Right cardiac atrium (tissue), 5 donors: ENCODE measurements around the gene NPAT. TPM values are rescaled to one million over a fixed set of nuclear protein-coding genes. Genes with fewer than 3 reads are reported as not detected.

Experiments used
- ATAC-seq, 2 donors: fragments of 200-7000 bp; cut with Tn5 transposase; one replicate each; pipeline versions ENCODE4 v1.8.0 to v1.9.1; 2020; ENCODE audit warnings: moderate library complexity in 2 of 2, mild to moderate bottlenecking in 1 of 2
- DNase-seq, 3 donors: peaks; one replicate each; pipeline ENCODE4 v3.0.0-alpha.2; 2020
- H3K27ac ChIP-seq: one replicate; pipeline ENCODE4 v1.5.1; 2013; ENCODE audit warnings: mild to moderate bottlenecking, low read length, control low read depth, moderate library complexity
- H3K27me3 ChIP-seq: one replicate; pipeline ENCODE4 v1.6.1; 2013; ENCODE audit not compliant: control insufficient read depth, insufficient read depth
- H3K4me1 ChIP-seq: one replicate; pipeline ENCODE4 v1.6.1; 2013; ENCODE audit warnings: low read length; ENCODE audit not compliant: control insufficient read depth, insufficient read depth
- H3K4me3 ChIP-seq: one replicate; pipeline ENCODE4 v1.5.1; 2013; ENCODE audit warnings: low read length, control low read depth
- H3K9me3 ChIP-seq: one replicate; pipeline ENCODE4 v1.6.1; 2013; ENCODE audit warnings: low read length; ENCODE audit not compliant: control insufficient read depth
- WGBS: extraction: QIAGEN DNeasy Blood & Tissue Kit; methylation state at CpG from one replicate; pipeline ENCODE4 v1.1.7; 2013; 5-methylcytosine and 5-hydroxymethylcytosine counted together
- intact Hi-C, 4 donors: fragments of 100-400 bp; cut with DNase I; formaldehyde crosslinking; loops; one replicate each; pipeline versions ENCODE4 v1.11.0 to v1.14.0; 2022 to 2023
- polyA plus RNA-seq: library from polyadenylated mRNA; stranded (reverse); fragments of 200-250 nt; gene quantifications from one replicate; pipeline ENCODE4 v1.2.3, GENCODE V29; 2013
- total RNA-seq, 4 donors: library from RNA; stranded (reverse); fragmentation: NEBNext Ultra II Directional; extraction: Animal tissue kit (Norgen Biotek cat#: 25700); gene quantifications; one replicate each; pipeline ENCODE4 v1.2.1, GENCODE V29; 2021
- donor health status: healthy with polysubstance abuse.
- donor health status: DM: no; HTN: yes; CAD: no.
- donor health status: DM: no; HTN: no; CAD: no.
- donor health status: DM: no; HTN: yes; CAD: no; lungs with severe emphysema.
- donor health status: DM: yes; HTN: yes; CAD: no.

NPAT gene
- total and polyA plus RNA-seq, 5 donors: 2.8 to 10.3 (median 9.9) TPM

DNA sequence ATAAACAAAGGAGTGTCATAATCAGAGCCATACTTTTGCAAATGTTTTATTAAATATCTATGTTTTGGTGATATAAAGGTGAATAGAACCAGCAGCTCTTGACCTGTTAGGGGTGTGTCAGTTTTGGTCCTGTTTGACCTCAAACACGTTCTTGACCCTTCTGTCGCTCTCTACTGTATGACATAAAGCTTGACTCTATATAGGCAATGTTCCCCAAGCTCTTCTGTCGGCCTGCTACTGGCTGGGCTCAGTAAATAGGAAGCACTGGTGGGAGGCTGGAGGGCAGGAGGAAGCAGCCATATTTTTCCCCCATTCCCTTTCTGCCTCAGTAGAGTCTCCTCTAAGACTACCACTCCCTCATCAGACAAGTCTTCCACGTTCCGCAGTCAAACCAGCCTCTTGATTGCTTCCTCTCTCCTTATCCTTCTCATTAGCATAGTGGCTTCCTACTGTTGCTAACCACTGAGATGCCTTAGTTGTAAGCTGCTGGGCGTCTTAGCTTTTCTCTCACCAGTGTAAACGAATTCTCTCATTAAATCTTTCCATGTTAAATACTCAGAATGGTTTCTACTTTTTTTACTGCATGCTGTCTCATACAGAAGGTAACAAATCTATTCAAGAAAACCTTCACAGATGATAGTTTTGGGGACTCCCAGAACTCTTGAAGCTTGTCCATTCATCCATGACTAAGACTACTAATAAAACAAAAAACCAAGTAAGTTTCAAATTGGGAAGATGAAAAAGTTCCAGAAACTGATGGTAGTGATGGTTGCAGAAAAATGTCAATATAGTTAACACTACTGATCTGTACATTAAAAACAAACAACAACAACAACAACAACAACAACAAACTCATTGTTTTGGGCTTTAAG, 3.3 kb downstream of the NPAT start:
- no peak overlapping the region for H3K27ac ChIP-seq
- ATAC-seq: no peak
- no peaks in the 10 kb centered on the region for H3K4me1 ChIP-seq
- no peaks in the 10 kb centered on the region for H3K9me3 ChIP-seq
- DNase-seq: no peak
- no peak overlapping the region for H3K4me3 ChIP-seq
- H3K27me3 ChIP-seq: no peaks in the 10 kb centered on the region
- 78% methylated on average over 7 of the region's 7 CpGs for WGBS
- intact Hi-C loops: no loop called here

DNA sequence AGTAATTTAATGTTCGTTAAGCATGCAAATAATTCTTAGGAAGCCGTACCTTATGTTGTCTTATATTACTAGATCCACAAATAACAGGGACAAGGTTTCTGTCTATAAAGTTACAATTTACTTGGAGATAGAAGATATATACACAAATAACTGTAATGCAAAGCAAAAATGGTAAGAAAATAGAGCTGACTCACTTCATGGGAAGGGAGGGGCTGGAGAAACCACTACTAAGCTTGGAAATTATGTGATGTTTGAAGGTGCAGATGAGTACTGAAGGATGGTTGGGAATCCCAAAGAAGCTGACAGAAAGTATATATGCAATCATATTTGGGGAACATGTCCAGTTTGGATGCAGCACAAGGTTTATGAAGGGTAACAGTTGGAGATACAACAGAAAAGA, 4.0 kb downstream of the NPAT start:
- intact Hi-C loops: no loop called here
- ATAC-seq (no peak), DNase-seq (no peak)
- WGBS: 47% methylated on average over 2 of the region's 2 CpGs
- Histone ChIP-seq H3K27me3 (no peaks in the 10 kb centered on the region), H3K4me3 (no peak overlapping the region), H3K27ac (no peak overlapping the region), H3K4me1 (no peaks in the 10 kb centered on the region), H3K9me3 (no peaks in the 10 kb centered on the region)

DNA sequence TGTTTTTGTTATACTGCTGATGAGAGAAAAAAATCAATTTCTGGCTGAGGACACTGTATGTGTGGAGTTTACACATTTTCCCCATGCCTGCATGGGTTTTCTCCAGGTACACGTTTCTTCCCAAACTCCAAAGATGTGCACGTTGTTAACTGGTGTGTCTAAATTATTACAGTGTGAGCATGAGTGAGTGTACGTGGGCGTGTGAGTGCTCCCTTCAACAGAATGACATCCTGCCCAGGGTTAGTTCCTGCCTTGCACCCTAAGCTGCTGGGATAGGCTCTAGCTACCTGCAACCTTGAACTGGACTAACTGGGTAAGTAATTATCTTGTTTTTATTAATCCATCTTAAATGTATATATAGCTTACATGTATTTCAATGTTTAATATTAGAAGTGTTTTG, 5.5 kb downstream of the NPAT start:
- intact Hi-C loops: no loop called here
- H3K27ac ChIP-seq: no peak overlapping the region
- no peaks in the 10 kb centered on the region for H3K27me3 ChIP-seq
- WGBS: 60% methylated on average over 4 of the region's 4 CpGs
- no peaks in the 10 kb centered on the region for H3K4me1 ChIP-seq
- ATAC-seq: no peak
- DNase-seq: no peak
- H3K9me3 ChIP-seq: no peaks in the 10 kb centered on the region
- no peak overlapping the region for H3K4me3 ChIP-seq

DNA sequence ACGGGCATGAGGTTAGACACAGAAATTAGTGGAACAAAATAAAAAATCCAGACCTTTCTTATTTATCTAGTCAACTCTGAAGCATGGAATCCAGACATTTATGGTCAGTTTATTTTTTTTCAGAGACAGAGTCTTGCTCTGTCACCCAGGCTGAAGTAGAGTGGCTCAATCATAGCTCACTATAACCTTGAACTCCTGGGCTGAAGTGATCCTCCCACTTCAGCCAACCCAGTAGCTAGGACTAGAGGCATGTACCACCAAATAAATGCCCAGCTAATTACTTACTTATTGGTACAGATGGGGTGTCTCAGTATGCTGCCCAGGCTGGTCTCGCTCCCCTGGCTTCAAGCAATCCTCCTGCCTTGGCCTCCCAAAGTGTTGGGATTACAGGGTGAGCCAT, 8.7 kb downstream of the NPAT start:
- DNase-seq (no peak), ATAC-seq (no peak)
- H3K9me3 ChIP-seq: no peaks in the 10 kb centered on the region
- no peaks in the 10 kb centered on the region for H3K27me3 ChIP-seq
- no peaks in the 10 kb centered on the region for H3K4me1 ChIP-seq
- 48% methylated on average over 2 of the region's 2 CpGs for WGBS
- no peak overlapping the region for H3K4me3 ChIP-seq
- intact Hi-C loops: no loop called here
- no peak overlapping the region for H3K27ac ChIP-seq

DNA sequence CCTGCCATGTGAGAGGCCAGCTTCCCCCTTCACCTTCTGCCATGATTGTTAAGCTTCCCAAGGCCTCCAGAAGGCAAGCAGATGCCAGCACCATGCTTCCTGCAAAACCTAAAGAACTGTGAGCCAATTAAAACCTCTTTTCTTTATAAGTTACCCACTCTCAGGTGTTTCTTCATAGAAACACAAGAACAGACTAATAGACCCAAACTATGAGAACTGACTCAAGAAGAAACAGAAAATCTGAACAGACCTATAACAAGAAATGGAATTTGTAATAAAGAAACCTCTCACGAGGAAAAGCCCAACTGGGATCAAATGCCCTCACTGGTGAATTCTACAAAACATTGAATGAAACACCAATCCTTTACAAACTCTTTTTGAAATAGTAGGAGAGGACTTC, 12.0 kb downstream of the NPAT start:
- WGBS: 94% methylated on average over 1 of the region's 1 CpG
- Histone ChIP-seq H3K4me1 (no peaks in the 10 kb centered on the region), H3K27me3 (no peaks in the 10 kb centered on the region), H3K27ac (no peak overlapping the region), H3K9me3 (no peaks in the 10 kb centered on the region), H3K4me3 (no peak overlapping the region)
- intact Hi-C loops: no loop called here
- ATAC-seq (no peak), DNase-seq (no peak)

DNA sequence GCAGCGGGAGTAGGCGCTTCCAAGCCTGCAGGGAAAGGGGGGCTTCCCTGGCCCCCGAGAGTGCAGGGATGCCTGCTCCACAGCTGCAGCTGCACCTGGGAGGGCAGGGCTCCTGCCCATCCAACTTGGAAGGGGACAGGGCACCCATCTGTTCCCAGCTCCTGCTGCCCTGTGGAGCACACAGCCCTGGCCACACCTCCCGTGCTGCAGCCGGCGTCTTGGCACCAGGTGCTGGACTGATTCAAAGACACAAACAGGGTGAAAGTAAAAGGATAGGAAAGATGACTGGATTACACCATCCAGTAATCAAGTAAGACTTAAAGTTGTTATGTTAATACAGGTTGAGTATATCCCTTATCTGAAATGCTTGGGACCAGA, 14.8 kb downstream of the NPAT start:
- DNase-seq (no peak), ATAC-seq (peak in 1 of 2 donors; percentile 16)
- Histone ChIP-seq H3K4me3 (no peak overlapping the region), H3K27ac (no peak overlapping the region), H3K9me3 (no peaks in the 10 kb centered on the region), H3K4me1 (no peaks in the 10 kb centered on the region), H3K27me3 (no peaks in the 10 kb centered on the region)
- WGBS: 97% methylated on average over 6 of the region's 6 CpGs
- intact Hi-C loops: no loop called here

DNA sequence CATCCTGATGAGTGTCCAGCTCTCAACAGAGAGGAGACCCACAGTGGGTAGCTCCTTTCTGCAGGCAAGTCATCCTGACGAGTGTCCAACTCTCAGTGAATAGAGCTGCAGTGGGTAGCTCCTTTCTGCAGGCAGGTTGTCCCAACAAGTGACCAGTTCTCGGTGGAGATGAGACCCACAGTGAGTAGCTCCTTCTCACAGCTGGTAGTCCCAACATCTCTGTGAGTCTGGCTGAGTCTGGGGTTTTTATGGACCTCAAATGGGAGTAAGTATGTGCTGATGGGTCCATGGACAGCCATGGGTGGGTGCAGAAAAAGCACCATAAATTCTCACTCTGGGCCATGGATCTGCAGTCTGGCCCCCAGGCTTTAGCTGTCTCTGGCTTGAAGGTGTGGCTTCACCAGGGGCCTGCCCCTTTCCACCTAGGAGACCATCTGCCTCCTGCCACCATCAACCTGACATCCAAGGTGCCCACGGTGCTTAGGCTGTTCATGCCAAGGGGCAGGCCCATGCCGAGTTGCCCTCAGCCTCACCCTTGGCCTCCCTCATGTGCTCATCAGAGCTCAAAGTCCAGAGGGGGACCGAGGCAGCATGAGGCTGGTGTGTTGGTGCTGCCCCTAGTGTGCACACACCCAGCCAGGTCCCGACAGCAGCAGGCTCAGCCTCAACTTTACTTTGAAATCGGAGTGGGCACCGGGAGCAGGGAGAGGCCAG, 15.3 kb downstream of the NPAT start:
- Histone ChIP-seq H3K27me3 (no peaks in the 10 kb centered on the region), H3K4me1 (no peaks in the 10 kb centered on the region), H3K4me3 (no peak overlapping the region), H3K27ac (no peak overlapping the region), H3K9me3 (no peaks in the 10 kb centered on the region)
- DNase-seq (no peak), ATAC-seq (peak in 1 of 2 donors; percentile 19)
- 86% methylated on average over 8 of the region's 8 CpGs for WGBS
- intact Hi-C loops: no loop called here

DNA sequence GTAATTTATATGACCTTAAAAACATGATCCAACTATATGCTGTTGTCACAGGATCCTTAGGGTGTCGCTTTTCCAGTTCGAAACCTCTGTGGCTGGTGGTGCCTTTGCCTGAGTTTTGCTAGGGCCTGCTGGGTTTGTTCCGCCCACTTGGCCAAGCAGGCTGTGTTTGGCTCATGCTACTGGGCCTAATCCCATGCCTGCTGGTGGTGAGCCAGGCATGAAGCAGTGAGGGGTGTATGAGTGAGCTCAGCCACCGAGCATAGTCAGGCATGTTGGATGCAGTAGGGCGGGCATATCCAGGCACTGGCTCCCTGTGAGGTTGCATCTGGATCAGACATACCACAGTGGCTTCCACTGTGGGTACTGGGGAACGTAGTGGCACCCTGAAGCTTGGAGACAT, 16.3 kb downstream of the NPAT start:
- Histone ChIP-seq H3K4me1 (no peaks in the 10 kb centered on the region), H3K27ac (no peak overlapping the region), H3K27me3 (no peaks in the 10 kb centered on the region), H3K4me3 (no peak overlapping the region), H3K9me3 (no peaks in the 10 kb centered on the region)
- peak; percentile 53 to 79 (median 66) for DNase-seq
- intact Hi-C loops: no loop called here
- ATAC-seq: peak; percentile 28 to 60
- WGBS: 90% methylated on average over 6 of the region's 6 CpGs

DNA sequence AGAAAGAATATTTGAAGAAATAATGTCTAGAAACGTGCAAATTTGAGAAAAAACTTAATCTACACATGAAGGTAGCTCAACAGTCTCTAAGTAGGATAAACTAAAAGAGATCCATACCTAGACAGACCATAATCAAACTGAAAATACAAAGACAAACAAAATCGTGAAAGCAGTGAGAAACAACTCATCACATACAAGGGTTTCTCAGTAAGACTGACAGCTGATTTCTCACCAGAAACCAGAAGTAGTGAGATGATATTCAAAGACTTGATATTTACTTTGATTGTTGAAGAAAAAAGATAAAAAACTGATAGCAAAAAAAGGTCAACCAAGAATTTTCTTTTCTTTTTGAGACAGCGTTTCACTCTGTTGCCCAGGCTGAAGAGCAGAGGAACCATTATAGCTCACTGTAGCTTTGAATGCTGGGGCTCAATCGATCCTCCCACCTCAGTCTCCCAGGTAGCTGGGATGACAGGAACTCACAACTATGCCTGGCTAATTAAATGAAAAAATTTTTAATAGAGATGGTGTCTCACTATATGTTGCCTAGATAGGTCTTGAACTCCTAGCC, 17.4 kb downstream of the NPAT start:
- 96% methylated on average over 4 of the region's 4 CpGs for WGBS
- intact Hi-C loops: no loop called here

DNA sequence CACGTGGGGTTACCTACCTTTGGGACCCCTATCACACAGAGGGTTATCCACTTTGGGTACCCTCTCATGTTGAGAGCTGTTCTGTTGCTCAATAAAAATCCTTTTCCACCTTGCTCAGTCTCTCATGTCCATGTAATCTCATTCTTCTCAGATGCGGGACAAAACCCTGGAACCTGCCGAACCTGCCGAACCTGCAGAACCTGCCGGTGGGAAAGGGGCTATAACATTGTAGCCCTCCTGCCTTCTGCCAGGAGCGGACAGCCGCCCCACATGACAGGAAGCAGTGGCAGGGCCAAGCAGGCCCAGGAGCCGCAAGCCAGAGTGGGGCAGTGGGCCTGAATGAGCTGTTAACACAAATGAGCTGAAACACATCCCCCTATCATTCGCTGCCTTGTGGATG, 18.1 kb downstream of the NPAT start:
- intact Hi-C loops: no loop called here
- DNase-seq: no peak
- Histone ChIP-seq H3K27ac (no peak overlapping the region), H3K27me3 (no peaks in the 10 kb centered on the region), H3K9me3 (no peaks in the 10 kb centered on the region), H3K4me3 (no peak overlapping the region), H3K4me1 (peaks cover 2% of the 10 kb centered on the region)
- WGBS: 95% methylated on average over 9 of the region's 9 CpGs
- ATAC-seq: no peak

More for the DNA sequence above, 17.4 kb downstream of the NPAT start:
- Histone ChIP-seq H3K9me3 (no peaks in the 10 kb centered on the region), H3K4me1 (peaks cover under 1% of the 10 kb centered on the region), H3K27ac (no peak overlapping the region), H3K4me3 (no peak overlapping the region), H3K27me3 (no peaks in the 10 kb centered on the region)
- DNase-seq (no peak), ATAC-seq (no peak)

DNA sequence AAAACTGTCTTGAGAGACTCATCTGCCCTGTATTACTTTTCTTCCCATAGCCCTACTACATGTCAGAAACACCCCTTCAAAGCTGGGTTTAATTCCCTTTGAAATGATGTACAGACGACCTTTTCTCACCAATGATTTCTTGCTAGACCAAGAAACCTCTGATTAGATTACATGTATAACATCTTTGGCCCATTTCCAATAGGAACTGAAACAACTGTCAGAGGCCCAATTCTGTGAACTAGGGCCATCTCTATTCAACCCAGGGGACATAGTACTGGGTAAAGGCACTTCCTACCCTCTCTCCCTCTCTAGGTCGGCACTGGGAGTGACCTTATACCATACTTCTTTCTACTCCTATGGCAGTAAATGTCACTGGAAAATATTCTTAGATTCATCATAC, 19.4 kb downstream of the NPAT start:
- 56% methylated on average over 2 of the region's 2 CpGs for WGBS
- ATAC-seq (no peak), DNase-seq (no peak)
- intact Hi-C loops: no loop called here
- no peak overlapping the region for H3K27ac ChIP-seq
- H3K4me1 ChIP-seq: peaks cover 2% of the 10 kb centered on the region
- H3K9me3 ChIP-seq: no peaks in the 10 kb centered on the region
- no peak overlapping the region for H3K4me3 ChIP-seq
- H3K27me3 ChIP-seq: no peaks in the 10 kb centered on the region
